H1 (cell line): ENCODE results near the gene ACOT12. TPM values are rescaled to one million over a fixed set of nuclear protein-coding genes. Genes with fewer than 3 reads are reported as not detected.
A peak's percentile ranks its signal among the peaks of the same experiment; 100 is the strongest.

Experiments
- BCL11A ChIP-seq, 2 experiments: IDR thresholded peaks; one replicate each; pipeline ENCODE4 v1.6.1; 2011; ENCODE audit warnings: low read depth in 2 of 2, low read length in 2 of 2, mild to moderate bottlenecking in 2 of 2
- CHD1 ChIP-seq: IDR thresholded peaks from 2 replicates; pipeline ENCODE4 v1.6.1; 2012; ENCODE audit warnings: low read depth, low read length, improper control_type of control experiment
- CHD2 ChIP-seq: IDR thresholded peaks from 2 replicates; pipeline ENCODE4 v1.6.1; 2012; ENCODE audit warnings: low read length, improper control_type of control experiment
- EP300 ChIP-seq, 2 experiments: IDR thresholded peaks; 1 replicate in 1 of 2; 2 replicates in 1 of 2; pipeline ENCODE4 v1.6.1; 2011 to 2012; ENCODE audit warnings: low read depth in 2 of 2, low read length in 2 of 2, mild to moderate bottlenecking in 2 of 2, borderline replicate concordance in 1 of 2, inconsistent platforms in 1 of 2, moderate library complexity in 1 of 2
- NRF1 ChIP-seq: IDR thresholded peaks from 2 replicates; pipeline ENCODE4 v1.6.1; 2011; ENCODE audit warnings: mild to moderate bottlenecking, low read depth, low read length, improper control_type of control experiment
- POLR2AphosphoS5 ChIP-seq: IDR thresholded peaks from 2 replicates; pipeline ENCODE4 v1.6.1; 2011; ENCODE audit warnings: low read depth, low read length
- RAD21 ChIP-seq, 2 experiments: IDR thresholded peaks in 1 of 2; conservative IDR thresholded peaks in 1 of 2; 2 replicates each; pipeline ENCODE4 v1.6.1; 2011; ENCODE audit warnings: low read depth in 2 of 2, low read length in 2 of 2, improper control_type of control experiment in 1 of 2, inconsistent platforms in 1 of 2, mild to moderate bottlenecking in 1 of 2, moderate library complexity in 1 of 2
- TBP ChIP-seq: IDR thresholded peaks from 2 replicates; pipeline ENCODE4 v1.6.1; 2011; ENCODE audit warnings: low read depth, low read length, improper control_type of control experiment
- TCF12 ChIP-seq: IDR thresholded peaks from 2 replicates; pipeline ENCODE4 v1.6.1; 2011; ENCODE audit warnings: low read depth, mild to moderate bottlenecking, low read length
- polyA plus RNA-seq, 7 experiments: library from polyadenylated mRNA; depleted of rRNA in 3 of 7; stranded (reverse) in 5 of 7; unstranded in 2 of 7; fragments of >200 nt in 5 of 7; fragments of 200-250 nt in 2 of 7; gene quantifications; 1 replicate in 5 of 7; 2 replicates in 1 of 7; 4 replicates in 1 of 7; pipeline versions ENCODE4 v1.2.1 to v1.2.3, GENCODE V29; 2011 to 2013; ENCODE audit warnings: missing spikeins in 2 of 7, mixed read lengths in 2 of 7
- total RNA-seq: library from RNA; stranded (reverse); fragmentation: NEBNext Ultra II Directional; extraction: Animal tissue kit (Norgen Biotek cat#: 25700); gene quantifications from 2 replicates; pipeline ENCODE4 v1.2.1, GENCODE V29; 2021
- TF ChIP-seq, protein P1 (sequence below): fragments of 300-600 bp; sonication (generic); IDR thresholded peaks from 2 replicates; pipeline ENCODE4 v1.7.1; 2012; ENCODE audit warnings: low read length, moderate library complexity, mild to moderate bottlenecking, inconsistent platforms; ENCODE audit not compliant: insufficient replicate concordance

ACOT12 gene
- total and polyA plus RNA-seq, 2 of the 8 experiments (the other 6 are each of a cell fraction or from before 2014, with no cell fraction given) = 0.29 TPM; not detected in 1

DNA sequence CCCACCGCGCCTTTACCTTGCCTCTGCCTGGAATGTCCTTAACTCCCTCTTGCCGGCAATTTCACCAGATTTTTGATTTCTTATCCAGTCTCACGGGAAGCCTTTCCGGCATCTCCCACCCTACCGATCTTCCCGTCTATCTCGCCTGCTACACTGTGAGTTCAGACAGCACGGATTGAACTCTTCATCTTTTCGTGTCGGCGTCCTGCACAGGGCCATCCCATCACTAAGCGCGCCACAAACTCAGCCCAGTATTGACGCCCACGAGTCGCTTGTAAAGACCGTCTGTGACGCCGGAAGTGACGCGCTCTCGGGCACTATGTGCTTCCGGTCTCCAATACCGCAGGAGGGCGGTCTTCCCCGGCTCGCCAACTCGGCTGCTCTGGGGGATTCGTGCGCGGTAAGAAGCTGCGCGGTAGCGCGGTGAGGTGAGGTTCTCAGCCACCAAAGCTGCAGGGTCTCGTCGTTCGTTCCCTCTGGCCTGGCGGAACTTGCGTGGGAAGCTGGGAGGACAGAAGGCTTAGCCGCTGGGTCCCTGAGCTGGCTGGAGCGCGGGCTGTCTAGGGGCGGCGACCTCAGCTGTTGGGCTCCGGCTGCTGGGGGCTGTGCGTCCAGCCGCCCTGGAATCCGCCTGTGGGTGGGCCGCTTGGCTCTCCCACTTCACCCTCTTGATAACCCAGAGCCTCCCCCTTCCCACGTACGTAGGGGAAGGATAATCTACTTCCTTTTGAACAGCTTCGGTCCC is 92.5 kb downstream of the ACOT12 start, which contains the start of gene ZCCHC9 (continued):
- TF ChIP-seq, protein P1, sequence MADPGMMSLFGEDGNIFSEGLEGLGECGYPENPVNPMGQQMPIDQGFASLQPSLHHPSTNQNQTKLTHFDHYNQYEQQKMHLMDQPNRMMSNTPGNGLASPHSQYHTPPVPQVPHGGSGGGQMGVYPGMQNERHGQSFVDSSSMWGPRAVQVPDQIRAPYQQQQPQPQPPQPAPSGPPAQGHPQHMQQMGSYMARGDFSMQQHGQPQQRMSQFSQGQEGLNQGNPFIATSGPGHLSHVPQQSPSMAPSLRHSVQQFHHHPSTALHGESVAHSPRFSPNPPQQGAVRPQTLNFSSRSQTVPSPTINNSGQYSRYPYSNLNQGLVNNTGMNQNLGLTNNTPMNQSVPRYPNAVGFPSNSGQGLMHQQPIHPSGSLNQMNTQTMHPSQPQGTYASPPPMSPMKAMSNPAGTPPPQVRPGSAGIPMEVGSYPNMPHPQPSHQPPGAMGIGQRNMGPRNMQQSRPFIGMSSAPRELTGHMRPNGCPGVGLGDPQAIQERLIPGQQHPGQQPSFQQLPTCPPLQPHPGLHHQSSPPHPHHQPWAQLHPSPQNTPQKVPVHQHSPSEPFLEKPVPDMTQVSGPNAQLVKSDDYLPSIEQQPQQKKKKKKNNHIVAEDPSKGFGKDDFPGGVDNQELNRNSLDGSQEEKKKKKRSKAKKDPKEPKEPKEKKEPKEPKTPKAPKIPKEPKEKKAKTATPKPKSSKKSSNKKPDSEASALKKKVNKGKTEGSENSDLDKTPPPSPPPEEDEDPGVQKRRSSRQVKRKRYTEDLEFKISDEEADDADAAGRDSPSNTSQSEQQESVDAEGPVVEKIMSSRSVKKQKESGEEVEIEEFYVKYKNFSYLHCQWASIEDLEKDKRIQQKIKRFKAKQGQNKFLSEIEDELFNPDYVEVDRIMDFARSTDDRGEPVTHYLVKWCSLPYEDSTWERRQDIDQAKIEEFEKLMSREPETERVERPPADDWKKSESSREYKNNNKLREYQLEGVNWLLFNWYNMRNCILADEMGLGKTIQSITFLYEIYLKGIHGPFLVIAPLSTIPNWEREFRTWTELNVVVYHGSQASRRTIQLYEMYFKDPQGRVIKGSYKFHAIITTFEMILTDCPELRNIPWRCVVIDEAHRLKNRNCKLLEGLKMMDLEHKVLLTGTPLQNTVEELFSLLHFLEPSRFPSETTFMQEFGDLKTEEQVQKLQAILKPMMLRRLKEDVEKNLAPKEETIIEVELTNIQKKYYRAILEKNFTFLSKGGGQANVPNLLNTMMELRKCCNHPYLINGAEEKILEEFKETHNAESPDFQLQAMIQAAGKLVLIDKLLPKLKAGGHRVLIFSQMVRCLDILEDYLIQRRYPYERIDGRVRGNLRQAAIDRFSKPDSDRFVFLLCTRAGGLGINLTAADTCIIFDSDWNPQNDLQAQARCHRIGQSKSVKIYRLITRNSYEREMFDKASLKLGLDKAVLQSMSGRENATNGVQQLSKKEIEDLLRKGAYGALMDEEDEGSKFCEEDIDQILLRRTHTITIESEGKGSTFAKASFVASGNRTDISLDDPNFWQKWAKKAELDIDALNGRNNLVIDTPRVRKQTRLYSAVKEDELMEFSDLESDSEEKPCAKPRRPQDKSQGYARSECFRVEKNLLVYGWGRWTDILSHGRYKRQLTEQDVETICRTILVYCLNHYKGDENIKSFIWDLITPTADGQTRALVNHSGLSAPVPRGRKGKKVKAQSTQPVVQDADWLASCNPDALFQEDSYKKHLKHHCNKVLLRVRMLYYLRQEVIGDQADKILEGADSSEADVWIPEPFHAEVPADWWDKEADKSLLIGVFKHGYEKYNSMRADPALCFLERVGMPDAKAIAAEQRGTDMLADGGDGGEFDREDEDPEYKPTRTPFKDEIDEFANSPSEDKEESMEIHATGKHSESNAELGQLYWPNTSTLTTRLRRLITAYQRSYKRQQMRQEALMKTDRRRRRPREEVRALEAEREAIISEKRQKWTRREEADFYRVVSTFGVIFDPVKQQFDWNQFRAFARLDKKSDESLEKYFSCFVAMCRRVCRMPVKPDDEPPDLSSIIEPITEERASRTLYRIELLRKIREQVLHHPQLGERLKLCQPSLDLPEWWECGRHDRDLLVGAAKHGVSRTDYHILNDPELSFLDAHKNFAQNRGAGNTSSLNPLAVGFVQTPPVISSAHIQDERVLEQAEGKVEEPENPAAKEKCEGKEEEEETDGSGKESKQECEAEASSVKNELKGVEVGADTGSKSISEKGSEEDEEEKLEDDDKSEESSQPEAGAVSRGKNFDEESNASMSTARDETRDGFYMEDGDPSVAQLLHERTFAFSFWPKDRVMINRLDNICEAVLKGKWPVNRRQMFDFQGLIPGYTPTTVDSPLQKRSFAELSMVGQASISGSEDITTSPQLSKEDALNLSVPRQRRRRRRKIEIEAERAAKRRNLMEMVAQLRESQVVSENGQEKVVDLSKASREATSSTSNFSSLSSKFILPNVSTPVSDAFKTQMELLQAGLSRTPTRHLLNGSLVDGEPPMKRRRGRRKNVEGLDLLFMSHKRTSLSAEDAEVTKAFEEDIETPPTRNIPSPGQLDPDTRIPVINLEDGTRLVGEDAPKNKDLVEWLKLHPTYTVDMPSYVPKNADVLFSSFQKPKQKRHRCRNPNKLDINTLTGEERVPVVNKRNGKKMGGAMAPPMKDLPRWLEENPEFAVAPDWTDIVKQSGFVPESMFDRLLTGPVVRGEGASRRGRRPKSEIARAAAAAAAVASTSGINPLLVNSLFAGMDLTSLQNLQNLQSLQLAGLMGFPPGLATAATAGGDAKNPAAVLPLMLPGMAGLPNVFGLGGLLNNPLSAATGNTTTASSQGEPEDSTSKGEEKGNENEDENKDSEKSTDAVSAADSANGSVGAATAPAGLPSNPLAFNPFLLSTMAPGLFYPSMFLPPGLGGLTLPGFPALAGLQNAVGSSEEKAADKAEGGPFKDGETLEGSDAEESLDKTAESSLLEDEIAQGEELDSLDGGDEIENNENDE = no peak
- TF ChIP-seq CHD2 (peak; percentile 48; the same call in 1 of the 2 replicates), TBP (peak; percentile 87), POLR2AphosphoS5 (peak; percentile 93), TCF12 (no peak), EP300 (IDR thresholded peaks at IDR 0.05; ENCODE audit: borderline replicate concordance in 1 of 2, low read depth in 2 of 2, low read length in 2 of 2) (no peak), RAD21 (IDR thresholded peaks at IDR 0.05 in 1 of 2, conservative IDR thresholded peaks at IDR 0.05 in 1 of 2; ENCODE audit: low read depth in 2 of 2, low read length in 2 of 2) (peak in 1 of 2 experiments; percentile 11; a peak in 1 of 4 replicates), BCL11A (IDR thresholded peaks at IDR 0.05; ENCODE audit: low read depth in 2 of 2, low read length in 2 of 2) (no peak), NRF1 (no peak), CHD1 (no peak; the same call in 1 of the 2 replicates)
